NCI-H748 treated with DMSO at 0.1 percent for 48 hours (cell line): Measurements from ENCODE around the gene ZNF154.
A peak's percentile ranks its signal among the peaks of the same experiment; 100 is the strongest.

Experiments used
- DNase-seq: peaks from one replicate; lab custom pipeline; 2025; lab: John Stamatoyannopoulos, UW

Gene ZNF154

GRCh38 chr19:57675881-57676280 lies 33.1 kb downstream of the ZNF154 start:
- no peak for DNase-seq

DNA sequence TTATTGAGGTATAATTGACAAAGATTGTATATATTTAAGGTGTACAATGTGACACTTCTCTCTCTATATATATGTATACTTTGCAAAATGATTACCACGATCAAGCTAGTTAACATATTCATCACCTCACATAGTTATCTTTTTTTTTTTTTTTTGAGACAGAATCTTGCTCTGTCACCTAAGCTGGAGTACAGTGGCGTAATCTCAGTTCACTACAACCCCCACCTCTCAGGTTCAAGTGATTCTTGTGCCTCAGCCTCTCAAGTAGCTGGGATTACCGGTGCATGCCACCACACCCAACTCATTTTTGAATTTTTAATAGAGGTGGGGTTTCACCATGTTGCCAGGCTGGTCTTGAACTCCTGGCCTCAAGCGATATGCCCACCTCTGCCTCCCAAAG lies 36.5 kb downstream of the ZNF154 start:
- no peak for DNase-seq

DNA sequence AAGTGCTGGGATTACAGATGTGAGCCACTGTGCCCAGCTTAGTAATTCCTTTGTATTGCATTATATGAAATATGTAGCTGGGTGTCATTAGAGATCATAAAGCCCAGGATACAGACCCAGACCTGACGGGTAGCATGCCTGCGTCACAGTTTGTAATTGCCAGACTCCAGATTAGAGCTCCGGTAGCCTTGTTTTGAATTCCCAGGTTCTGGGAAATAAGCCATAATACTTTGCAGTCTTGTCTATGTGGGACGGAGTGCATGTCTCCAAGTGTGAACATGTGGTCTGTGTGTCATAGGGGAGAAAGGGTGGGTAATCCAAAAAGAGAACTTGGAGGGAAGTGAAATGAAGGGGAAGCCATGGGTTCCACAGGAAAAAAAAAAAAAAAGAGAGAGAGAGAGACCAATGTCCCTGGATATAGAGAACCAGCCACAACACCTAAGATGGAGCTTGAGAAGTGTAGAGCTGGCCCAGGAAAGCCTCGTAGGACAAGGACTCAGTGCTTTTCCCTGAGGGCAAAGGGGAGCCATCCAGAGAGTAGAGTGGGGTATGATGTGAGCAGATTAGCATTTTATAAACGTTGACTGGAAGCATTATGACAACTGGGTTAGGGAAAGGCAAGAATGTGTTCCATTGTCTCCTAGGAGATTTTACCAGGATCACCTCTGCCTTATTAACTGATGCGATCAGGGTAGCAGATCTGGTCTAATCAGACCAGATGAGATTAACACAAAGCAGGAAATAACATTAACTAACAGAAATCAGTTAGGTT lies 37.7 kb downstream of the ZNF154 start:
- DNase-seq = no peak

- DNase-seq = no peak
These were observed 40.4 kb downstream of the ZNF154 start, which contains the start of gene ZSCAN4 for GRCh38 chr19:57668635-57669034. TSS of gene ZSCAN4 (plus strand) at chr19:57668935. CDS start at chr19:57676146, 7,211 bp downstream.

DNA sequence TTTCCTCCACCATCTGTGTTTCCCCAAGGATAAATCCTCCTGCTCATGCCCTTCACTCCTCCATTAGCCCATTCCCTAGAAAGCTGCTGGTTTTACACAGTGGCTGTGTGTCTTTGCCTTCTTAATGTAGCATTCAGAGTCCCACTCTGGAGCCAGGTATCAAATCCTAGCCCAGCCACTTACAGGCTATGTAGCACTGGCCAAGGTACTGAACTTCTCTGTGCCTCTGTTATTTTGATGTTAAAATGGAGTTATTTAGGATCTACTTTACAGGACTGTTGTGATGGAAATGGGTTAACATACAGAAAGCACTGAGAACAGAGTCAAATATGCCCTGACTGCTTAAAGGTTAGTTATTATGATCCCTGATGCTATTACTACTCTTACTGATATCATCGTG lies 41.8 kb downstream of the ZNF154 start:
- no peak for DNase-seq

- no peak for DNase-seq
These were observed 43.7 kb downstream of the ZNF154 start for GRCh38 chr19:57665261-57665806.

DNA sequence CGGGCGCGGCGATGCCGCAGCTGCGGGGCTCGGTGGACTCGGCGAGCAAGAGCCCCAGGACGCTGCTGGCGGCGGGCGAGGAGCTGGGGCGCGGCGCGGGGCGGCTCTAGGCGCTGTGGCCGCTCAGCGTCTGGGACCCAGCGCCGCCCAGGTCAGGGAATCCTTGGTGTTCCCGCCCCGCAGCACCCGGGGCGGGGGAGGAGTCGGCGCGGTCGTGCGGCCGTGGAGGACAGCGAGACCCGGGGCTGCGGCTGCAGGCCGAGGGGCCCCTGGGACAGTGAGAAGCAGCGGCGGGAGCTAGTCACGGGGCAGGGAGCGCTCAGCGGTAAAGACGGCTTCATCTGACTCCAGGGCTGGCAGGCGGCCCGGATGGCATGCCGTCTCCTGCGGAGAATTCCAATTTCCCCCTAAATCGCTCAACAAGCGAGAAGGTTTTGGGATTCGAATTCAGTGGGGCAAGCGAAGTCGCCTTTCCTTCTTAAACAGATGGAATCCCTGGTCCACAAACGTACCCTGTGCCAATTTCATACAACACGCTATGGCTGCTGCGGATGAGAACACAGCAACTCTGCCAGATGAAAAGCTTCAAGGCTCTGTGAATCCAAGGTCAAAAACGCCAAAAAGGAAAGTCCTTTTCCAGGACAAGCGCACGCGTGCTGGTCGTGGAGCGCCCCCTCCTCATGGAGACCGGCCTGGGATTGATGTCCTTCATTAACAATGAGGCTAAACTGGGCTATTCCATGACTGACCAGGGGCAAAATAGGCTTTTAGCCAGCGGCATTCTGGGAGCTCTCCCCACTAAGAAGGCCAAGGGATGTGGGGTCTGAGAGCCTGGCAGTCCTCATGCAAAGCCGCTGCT lies 44.5 kb downstream of the ZNF154 start:
- peak; percentile 52 for DNase-seq

- no peak for DNase-seq
These were observed 52.7 kb downstream of the ZNF154 start for GRCh38 chr19:57656346-57656745.

- DNase-seq = no peak
These were observed 53.6 kb downstream of the ZNF154 start for GRCh38 chr19:57655443-57655842.

DNA sequence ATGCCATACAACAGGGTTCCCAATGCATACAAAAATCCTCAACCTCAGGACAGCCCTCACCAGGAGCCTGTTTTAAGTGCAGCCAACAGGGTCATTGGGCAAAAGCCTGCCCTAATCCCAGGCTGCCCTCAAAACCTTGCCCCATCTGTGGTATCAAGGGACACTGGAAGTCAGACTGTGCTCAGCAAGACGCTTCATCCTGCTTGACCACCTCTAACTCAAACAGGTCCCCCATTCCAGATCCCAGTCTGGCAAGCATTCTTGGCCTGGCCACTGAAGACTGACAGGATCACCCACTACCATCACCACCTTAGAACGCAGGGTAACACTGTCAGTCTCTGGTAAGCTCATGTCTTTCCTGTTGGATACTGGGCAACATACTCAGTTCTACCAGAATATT lies 55.3 kb downstream of the ZNF154 start:
- no peak for DNase-seq

GRCh38 chr19:57651654-57651996 lies 57.4 kb downstream of the ZNF154 start:
- no peak for DNase-seq

DNA sequence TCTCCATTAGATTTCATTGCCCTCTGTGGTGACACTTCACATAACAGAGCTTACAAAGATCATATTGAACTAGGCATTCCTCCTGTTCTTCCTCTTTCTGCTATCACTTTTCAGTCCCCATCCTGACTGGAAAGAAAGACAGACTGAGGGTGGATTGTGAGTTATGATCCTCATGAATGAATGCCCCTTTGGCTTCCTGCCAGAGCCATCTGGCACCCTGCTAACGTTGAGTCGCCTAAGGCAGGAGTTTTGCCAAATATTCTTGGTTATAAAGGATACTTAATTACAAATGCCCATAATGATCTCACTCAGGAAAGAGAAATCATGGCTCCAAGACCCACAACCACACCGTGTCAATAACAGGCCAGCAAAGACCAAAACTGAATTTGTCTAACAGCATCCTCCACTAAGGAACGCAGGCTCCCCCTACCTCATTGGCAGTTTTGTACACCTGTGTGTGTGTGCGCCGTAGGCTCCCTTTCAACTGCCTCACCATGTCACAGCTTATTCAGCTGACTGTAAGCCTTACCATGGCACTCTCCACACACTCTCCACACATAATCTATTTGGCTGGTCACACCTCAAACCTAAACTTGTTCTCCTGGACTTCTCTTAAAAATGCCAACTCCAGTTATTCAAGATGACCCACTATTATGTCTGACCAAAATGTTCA lies 60.5 kb downstream of the ZNF154 start:
- peak; percentile 19 for DNase-seq
